ENCODE data around the gene S100A5.

DNA sequence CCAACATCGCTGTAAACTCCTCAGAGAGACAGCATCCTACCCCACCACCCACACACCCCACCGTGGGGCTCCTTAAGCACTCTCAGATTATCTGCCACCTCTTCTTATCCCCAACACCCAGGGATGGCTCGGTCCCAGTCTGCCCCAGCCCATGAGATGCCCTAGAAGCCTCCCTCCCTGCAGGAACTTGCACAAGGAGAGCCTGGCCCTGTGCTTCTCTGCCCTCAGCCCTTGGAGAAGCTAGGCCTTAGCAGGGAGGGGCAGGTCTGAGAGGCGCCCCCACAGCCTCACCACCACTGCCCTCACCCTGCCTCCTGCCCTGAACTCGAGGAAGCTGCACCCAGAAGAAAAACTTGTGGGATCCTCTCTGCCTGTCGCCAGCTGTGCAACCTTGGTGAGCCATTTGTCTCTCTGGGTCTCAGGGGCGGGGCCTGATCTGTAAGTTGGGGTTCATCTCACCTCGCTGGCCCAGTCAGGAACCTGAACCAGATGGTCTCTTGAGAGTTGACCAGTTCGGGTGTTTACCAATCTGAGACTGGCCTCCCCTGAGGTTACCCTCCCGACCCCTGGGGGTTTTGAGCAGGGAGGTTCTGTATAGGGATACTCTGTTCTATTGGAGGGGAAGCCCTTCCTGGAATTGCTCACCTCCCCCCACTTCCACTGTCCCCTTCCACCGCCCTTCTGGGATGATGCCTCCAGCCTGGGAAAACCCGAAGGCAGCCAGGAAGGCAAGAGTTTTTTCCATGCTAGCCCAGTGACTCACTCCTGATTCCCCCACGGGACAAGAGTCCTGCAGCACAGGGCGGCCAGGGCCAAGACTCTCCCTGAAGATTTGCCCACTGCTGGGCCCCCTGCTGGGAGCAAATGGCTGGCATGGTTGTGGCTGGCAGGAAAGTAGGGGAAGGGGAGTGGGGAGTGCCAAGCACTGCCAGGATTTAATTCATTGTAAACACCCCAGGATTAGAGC lies 8.3 kb upstream of the S100A5 start, which contains the start of gene S100A3:
- no peak for TF ChIP-seq POLR2A (IDR thresholded peaks at IDR 0.05)
- TF ChIP-seq, protein P1, sequence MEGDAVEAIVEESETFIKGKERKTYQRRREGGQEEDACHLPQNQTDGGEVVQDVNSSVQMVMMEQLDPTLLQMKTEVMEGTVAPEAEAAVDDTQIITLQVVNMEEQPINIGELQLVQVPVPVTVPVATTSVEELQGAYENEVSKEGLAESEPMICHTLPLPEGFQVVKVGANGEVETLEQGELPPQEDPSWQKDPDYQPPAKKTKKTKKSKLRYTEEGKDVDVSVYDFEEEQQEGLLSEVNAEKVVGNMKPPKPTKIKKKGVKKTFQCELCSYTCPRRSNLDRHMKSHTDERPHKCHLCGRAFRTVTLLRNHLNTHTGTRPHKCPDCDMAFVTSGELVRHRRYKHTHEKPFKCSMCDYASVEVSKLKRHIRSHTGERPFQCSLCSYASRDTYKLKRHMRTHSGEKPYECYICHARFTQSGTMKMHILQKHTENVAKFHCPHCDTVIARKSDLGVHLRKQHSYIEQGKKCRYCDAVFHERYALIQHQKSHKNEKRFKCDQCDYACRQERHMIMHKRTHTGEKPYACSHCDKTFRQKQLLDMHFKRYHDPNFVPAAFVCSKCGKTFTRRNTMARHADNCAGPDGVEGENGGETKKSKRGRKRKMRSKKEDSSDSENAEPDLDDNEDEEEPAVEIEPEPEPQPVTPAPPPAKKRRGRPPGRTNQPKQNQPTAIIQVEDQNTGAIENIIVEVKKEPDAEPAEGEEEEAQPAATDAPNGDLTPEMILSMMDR (IDR thresholded peaks at IDR 0.05) = peak in 1 of 3 donors; percentile 9
- peak; percentile 16 to 73 (median 65) for TF ChIP-seq POLR2AphosphoS5 (IDR thresholded peaks at IDR 0.05)

Measured in breast epithelium (tissue), 3 donors.